MM.1S (cell line): ENCODE measurements around the gene PDLIM4.

Experiments used
- EZH2 ChIP-seq: fragments of 300-600 bp; sonication (generic); optimal IDR thresholded peaks from 2 replicates; pipeline ENCODE3; 2017; ENCODE audit warnings: low read depth, mild to moderate bottlenecking, antibody characterized with exemption, low read length, mixed read lengths
- EZH2phosphoT487 ChIP-seq: fragments of 300-600 bp; sonication (generic); IDR thresholded peaks from 2 replicates; pipeline ENCODE4 v1.6.1; 2018; ENCODE audit warnings: antibody characterized with exemption, low read length
- TF ChIP-seq, protein P1 (sequence below): fragments of 300-600 bp; sonication (generic); IDR thresholded peaks from 2 replicates; pipeline ENCODE4 v1.5.1; 2016; ENCODE audit warnings: antibody characterized with exemption, low read length, mixed read lengths

DNA sequence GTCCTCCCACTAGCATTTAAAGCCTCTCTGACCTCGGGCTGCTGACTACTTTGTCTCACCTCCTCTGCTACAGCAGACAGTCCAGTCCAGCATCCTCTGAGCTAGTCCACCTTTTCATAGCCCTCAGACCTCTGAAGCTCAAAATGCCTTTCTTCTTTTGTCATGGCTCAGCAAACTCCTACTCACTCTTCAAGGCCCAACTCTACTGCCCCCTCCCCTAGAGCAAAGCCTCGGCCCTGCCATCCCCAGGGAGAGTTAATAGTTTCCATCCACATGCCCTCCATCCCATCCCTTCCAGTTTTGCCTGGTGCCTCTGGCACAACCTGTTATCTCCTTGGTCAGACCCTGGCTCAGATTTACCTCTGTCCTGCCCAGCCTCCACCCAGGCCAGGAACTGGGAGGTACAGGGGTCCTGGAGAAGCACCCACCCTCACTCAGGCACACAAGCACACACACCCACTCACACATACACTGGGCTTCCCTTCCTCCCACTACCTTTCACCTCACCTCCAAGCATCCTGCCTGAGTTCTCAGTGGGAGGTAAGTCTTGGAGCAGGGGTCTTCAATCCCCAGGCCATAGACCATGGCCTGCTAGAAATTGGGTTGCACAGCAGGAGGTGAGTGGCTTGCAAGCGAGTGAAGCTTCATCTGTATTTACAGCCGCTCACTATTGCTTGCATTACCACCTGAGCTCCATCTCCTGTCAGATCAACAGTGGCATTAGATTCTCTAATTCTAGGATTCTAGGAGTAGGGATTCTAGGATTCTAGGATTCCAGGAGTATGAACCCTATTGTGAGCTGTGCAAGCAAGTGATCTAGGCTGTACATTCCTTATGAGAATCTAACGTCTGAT, 18.1 kb downstream of the PDLIM4 start:
- TF ChIP-seq, protein P1, sequence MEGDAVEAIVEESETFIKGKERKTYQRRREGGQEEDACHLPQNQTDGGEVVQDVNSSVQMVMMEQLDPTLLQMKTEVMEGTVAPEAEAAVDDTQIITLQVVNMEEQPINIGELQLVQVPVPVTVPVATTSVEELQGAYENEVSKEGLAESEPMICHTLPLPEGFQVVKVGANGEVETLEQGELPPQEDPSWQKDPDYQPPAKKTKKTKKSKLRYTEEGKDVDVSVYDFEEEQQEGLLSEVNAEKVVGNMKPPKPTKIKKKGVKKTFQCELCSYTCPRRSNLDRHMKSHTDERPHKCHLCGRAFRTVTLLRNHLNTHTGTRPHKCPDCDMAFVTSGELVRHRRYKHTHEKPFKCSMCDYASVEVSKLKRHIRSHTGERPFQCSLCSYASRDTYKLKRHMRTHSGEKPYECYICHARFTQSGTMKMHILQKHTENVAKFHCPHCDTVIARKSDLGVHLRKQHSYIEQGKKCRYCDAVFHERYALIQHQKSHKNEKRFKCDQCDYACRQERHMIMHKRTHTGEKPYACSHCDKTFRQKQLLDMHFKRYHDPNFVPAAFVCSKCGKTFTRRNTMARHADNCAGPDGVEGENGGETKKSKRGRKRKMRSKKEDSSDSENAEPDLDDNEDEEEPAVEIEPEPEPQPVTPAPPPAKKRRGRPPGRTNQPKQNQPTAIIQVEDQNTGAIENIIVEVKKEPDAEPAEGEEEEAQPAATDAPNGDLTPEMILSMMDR = no peak
- no peak for TF ChIP-seq EZH2
- no peak for TF ChIP-seq EZH2phosphoT487
